Measurements from ENCODE around the gene FCRL5. TPM values are rescaled to one million over a fixed set of nuclear protein-coding genes. Genes with fewer than 3 reads are reported as not detected.

FCRL5 gene
- not detected for total RNA-seq
- long read RNA-seq, result 0 reads

GRCh38 chr1:157551694-157552693 lies at the start of gene FCRL5:
Gene FCRL5 (minus strand): TSS chr1:157552515. CDS start chr1:157552362, 153 bp downstream.
- DNase-seq, result no peak
- Histone ChIP-seq H3K4me3 (no peak within 1 kb of the TSS), H3K27me3 (ENCODE audit: low read depth) (peaks cover 11% of the 10 kb centered on the region), H3K9me3 (replicated peaks) (no peaks in the 10 kb centered on the region), H3K4me1 (no peaks in the 10 kb centered on the region), H3K27ac (replicated peaks) (no peak within 1 kb of the TSS), H3K36me3 (no peaks in the 10 kb centered on the region)
- intact Hi-C loops (cut with micrococcal nuclease), result no loop called here
- no peak for TF ChIP-seq CTCF (IDR thresholded peaks at IDR 0.05; ENCODE audit: borderline replicate concordance)

GRCh38 chr1:157600236-157600635 lies 47.9 kb upstream of the FCRL5 start:
- no peaks in the 10 kb centered on the region for H3K9me3 ChIP-seq (replicated peaks)
- H3K4me3 ChIP-seq, result no peak overlapping the region
- no peak for TF ChIP-seq CTCF (IDR thresholded peaks at IDR 0.05; ENCODE audit: borderline replicate concordance)
- no peak overlapping the region for H3K27ac ChIP-seq (replicated peaks)
- no peaks in the 10 kb centered on the region for H3K36me3 ChIP-seq
- intact Hi-C loops (cut with micrococcal nuclease), result no loop called here
- DNase-seq, result no peak
- H3K27me3 ChIP-seq (ENCODE audit: low read depth), result peaks cover 40% of the 10 kb centered on the region
- no peaks in the 10 kb centered on the region for H3K4me1 ChIP-seq

GRCh38 chr1:157597959-157598667 lies 45.8 kb upstream of the FCRL5 start, which contains the start of gene FCRL4:
Gene FCRL4 (minus strand): TSS chr1:157598085. CDS start chr1:157597944, 141 bp downstream.
- no peak within 1 kb of the TSS for H3K4me3 ChIP-seq
- TF ChIP-seq CTCF (IDR thresholded peaks at IDR 0.05; ENCODE audit: borderline replicate concordance), result no peak
- H3K36me3 ChIP-seq, result no peaks in the 10 kb centered on the region
- peaks cover 49% of the 10 kb centered on the region for H3K27me3 ChIP-seq (ENCODE audit: low read depth)
- H3K9me3 ChIP-seq (replicated peaks), result no peaks in the 10 kb centered on the region
- H3K27ac ChIP-seq (replicated peaks), result no peak within 1 kb of the TSS
- H3K4me1 ChIP-seq, result no peaks in the 10 kb centered on the region
- intact Hi-C loops (cut with micrococcal nuclease), result no loop called here
- DNase-seq, result no peak

GRCh38 chr1:157596384-157596783 lies 44.1 kb upstream of the FCRL5 start:
- Histone ChIP-seq H3K9me3 (replicated peaks) (peaks cover 8% of the 10 kb centered on the region), H3K36me3 (no peaks in the 10 kb centered on the region), H3K4me1 (no peaks in the 10 kb centered on the region), H3K27me3 (ENCODE audit: low read depth) (peaks cover 51% of the 10 kb centered on the region), H3K4me3 (no peak overlapping the region), H3K27ac (replicated peaks) (no peak overlapping the region)
- intact Hi-C loops (cut with micrococcal nuclease), result no loop called here
- TF ChIP-seq CTCF (IDR thresholded peaks at IDR 0.05; ENCODE audit: borderline replicate concordance), result no peak
- no peak for DNase-seq

- Histone ChIP-seq H3K36me3 (no peaks in the 10 kb centered on the region), H3K4me1 (no peaks in the 10 kb centered on the region), H3K9me3 (replicated peaks) (peaks cover 8% of the 10 kb centered on the region), H3K4me3 (no peak overlapping the region), H3K27me3 (ENCODE audit: low read depth) (peaks cover 56% of the 10 kb centered on the region), H3K27ac (replicated peaks) (no peak overlapping the region)
- DNase-seq, result no peak
- intact Hi-C loops (cut with micrococcal nuclease), result no loop called here
- no peak for TF ChIP-seq CTCF (IDR thresholded peaks at IDR 0.05; ENCODE audit: borderline replicate concordance)
Observed at GRCh38 chr1:157595356-157595755, 43.0 kb upstream of the FCRL5 start.
